Caki2 (cell line): ENCODE data around the gene GARNL3. TPM values are rescaled to one million over a fixed set of nuclear protein-coding genes. Genes with fewer than 3 reads are reported as not detected.
A peak's percentile ranks its signal among the peaks of the same experiment; 100 is the strongest.

Source experiments
- DNase-seq: peaks from one replicate; pipeline ENCODE4 v3.0.0-alpha.2; 2015; ENCODE audit warnings: low read depth
- in situ Hi-C: cut with HindIII; loops from 2 replicates; pipeline ENCODE4 v1.10.0; 2016; ENCODE audit warnings: low sequenced_read_pairs, low pct_unique_long_range_greater_than_20kb, mixed read lengths
- total RNA-seq: library from RNA; depleted of rRNA; stranded (reverse); fragments of >200 nt; shearing (Covaris generic); gene quantifications from 2 replicates; pipeline ENCODE4 v1.2.3, GENCODE V29; 2014; ENCODE audit warnings: low replicate concordance

Gene GARNL3
- total RNA-seq, 1 experiment from 2014 or later, result 2.0 TPM

DNA sequence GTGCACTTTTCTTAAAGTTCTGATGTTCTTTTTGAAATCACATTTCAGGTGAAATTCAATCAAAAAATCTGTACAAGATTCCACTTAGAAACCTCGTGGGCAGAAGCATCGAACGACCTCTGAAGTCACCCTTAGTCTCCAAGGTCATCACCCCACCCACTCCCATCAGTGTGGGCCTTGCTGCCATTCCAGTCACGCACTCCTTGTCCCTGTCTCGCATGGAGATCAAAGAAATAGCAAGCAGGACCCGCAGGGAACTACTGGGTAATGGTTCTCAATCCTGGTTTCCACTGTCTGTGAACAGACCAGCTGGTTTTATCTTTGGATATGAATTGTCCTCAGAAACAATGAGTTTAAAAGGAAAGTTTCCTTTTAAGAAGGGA is 124.3 kb downstream of the GARNL3 start:
- no peak for DNase-seq
- in situ Hi-C loops, result no loop called here

DNA sequence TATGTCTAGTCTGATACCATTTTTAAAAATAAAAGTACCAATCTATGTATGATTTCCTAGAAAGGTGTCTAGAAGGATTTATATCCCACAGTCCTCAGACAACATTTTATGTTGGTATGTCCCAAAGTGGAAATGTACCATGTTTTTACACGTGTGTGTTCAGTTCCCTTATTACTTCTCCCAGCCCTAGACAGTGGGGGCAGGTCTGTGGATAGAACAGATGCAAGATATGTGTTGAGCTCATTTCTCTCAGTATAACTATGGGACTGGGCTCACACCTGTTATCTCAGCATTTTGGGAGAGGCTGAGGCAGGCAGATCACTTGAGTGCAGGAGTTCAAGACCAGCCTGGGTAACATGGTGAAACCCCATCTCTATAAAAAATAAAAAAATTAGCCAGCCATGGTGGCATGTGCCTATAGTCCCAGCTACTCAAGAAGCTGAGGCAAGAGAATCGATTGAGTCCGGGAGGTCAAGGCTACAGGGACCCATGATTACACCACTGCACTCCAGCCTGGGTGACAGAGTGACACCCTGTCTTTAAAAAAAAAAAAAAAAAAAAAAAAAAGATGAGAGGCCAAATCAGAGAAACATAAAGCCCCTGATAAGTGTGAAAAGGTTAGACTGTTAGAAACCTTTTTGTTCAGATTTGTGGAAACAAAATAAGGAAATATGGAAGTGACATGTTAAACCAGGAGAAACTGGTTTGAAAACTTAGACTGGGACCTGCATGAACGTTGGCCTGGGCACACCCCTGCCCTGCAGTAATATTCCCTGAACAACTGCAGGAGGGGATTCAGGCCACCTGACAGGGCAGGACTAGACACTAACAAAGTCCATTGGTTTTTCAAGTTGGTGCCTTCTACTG is 125.0 kb downstream of the GARNL3 start:
- in situ Hi-C loops, result no loop called here
- DNase-seq, result no peak

DNA sequence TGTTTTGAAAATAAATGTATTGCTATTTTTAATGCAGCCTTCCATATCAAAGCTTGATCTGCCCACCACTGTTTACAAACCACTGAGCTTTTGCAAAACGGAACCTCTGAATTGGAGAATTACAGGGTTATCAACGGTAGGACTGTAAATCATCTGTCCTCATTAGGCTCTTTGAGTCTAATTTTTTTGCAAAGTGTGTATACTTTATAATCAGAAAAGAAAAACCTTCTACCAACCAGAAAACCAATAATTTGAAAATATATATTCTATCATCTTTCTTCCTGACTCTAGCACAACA is 125.6 kb downstream of the GARNL3 start:
- in situ Hi-C loops, result no loop called here
- no peak for DNase-seq

DNA sequence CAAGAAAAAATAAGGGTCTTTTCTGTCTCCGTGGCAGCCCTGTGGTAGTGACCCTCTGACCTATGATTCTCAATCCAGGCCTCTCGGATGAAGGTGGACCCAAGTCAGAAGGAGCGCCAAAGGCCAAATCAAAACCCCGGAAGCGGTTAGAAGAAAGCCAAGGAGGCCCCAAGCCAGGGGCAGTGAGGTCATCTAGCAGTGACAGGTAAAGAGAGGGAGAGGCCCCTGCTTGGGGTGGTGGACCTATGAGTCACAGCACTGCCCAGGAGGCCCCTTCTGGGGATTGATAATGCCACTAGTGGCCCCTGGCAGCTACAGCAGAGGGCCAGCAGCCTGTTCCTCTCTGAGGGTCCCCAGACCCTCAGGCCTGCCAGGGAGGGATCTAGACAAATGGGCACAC is 126.0 kb downstream of the GARNL3 start:
- in situ Hi-C loops, result no loop called here
- DNase-seq, result no peak

DNA sequence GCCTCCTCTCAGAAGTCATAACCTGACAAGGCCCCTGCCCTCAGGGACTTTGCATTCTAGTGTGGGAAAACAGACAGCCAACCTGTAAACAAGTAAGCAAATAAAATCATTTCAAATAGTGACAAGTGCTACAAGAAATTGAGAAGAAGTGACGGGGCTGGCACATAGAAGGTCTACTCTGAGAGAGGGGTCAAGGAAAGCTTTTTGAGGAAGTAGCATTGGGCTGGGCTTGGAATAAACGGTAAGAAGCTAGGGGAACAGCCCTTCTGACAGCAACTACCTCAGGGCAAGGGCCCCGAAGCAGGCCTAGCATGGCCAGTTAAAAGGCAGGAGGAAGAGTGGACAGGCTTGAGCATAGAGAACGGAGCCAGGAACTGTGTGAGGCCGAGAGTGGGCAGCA is 127.6 kb downstream of the GARNL3 start:
- no peak for DNase-seq
- in situ Hi-C loops, result no loop called here

DNA sequence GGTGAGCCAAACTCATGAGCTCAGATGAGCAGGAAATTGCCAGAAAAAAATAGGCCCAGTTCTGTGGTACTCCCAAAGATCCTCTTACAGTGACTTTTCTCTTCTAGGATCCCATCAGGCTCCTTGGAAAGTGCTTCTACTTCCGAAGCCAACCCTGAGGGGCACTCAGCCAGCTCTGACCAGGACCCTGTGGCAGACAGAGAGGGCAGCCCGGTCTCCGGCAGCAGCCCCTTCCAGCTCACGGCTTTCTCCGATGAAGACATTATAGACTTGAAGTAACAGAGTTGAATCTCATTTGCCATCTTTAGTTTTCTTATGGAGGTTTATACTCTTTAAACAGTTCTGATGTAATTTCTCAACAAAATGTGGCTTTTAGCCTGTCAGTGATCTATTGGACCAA is 128.4 kb downstream of the GARNL3 start:
- no peak for DNase-seq
- in situ Hi-C loops, result no loop called here

DNA sequence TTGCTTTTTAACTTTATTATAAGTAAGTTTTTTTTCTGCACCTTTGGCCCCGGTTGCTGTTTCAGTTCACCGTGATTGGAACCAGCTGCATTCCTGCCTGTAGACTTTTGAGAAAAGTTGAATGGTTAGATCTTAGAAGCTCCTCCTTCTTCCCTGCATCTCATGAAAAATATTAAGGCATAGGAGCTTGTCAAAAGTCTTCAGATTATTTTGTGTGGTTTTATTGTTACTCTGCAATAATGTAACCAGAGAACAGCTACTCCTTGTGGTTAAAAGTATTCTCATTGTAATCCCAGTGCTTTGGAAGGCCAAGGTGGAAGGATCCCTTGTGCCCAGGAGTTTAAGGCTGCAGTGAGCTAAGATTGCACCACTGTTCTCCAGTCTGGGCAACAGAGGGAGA is 129.1 kb downstream of the GARNL3 start:
- in situ Hi-C loops, result no loop called here
- DNase-seq, result no peak

DNA sequence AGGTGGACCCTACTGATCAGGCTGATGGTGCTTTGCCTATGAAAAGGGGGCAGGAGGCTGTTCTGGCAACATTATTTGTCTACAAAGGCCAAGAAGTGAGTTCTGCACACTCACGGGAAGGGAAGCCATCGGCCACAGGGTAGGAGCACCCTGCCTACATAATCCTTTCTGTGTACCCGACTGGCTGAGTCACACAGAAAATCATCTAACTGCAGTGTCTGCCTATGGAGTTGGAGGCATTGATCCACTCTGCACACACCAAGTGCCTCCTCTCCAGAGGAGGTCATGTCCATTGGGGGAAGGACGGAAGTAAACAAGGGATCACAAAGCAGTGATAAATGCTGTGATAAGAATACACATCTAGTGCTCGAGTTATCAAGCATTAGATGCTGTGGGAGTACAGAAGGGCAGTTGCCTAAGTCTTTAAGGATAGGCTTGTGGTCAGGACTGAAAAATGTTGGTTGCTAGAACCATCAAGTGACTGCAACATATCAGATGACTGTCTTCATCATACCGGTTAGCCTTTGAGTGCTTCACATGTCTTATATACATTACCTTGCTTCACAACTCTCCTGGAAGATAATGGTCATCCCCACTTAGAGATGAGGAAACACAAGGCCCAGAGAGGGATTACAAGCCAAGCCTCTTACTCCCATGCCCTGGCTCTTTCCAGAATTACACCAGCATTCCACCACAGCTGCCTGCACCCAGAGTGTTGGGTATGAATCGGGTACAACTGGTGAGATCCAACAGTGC is 131.1 kb downstream of the GARNL3 start:
- DNase-seq, result no peak
- in situ Hi-C loops, result no loop called here

DNA sequence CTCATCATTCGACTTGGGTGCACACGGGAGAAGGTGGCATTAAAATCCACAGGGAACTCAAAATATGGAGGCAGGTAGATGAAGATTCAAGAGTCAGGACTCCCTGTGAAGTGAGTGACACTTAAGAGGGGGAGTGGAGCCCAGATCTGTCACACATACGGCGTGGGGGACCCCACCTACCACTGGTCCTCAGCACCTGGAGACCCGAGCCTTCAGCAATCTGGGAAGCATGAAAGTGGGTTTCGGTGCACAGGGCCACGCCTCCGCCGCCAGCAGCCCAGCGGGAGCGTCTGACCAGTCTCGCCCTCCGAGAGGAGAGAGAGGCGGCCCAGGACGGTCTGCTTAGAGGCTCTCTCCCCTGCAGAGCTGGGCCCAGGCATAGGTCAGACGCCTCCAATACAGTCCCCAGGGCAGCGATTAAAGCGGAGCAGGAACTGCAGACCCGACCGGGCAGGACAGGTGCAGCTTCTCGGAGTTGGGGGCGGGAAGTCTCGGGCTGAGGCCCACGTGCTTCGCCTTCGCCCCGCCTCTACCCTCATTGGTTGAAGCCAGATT is 131.8 kb downstream of the GARNL3 start:
- in situ Hi-C loops, result no loop called here
- no peak for DNase-seq

DNA sequence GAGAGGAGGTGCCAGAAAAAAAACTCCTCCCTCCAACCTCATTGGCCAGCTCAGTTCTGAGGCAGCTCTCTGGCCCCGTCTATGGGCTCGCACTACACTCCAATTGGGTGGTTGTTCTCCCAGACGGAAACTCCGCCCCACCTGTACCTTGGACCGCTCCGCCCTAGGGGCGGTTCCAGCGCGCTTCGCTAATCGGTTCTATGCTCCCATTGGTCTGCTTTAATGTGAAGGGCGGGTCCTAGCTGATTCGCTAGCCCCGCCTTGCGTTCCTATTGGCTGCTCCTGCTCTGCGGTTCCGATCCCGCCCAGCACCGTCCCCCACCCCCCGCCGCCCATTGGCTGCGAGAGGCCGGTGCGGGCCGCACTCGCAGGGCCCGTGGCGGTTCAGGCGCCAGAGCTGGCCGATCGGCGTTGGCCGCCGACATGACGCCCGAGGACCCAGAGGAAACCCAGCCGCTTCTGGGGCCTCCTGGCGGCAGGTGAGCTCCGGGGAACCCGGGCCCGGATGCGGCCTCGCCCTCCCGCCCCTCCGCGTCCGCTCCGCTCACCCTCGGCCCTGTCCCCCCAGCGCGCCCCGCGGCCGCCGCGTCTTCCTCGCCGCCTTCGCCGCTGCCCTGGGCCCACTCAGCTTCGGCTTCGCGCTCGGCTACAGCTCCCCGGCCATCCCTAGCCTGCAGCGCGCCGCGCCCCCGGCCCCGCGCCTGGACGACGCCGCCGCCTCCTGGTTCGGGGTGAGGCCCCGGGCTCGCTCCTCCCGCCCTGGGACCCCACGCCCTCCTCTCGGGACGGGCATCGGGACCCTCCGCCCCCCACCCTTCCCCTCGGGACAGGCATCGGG is 132.5 kb downstream of the GARNL3 start, which contains the start of gene SLC2A8:
Gene SLC2A8 (plus strand): TSS at position 362 of the 838 bp plus-strand sequence. CDS start 62 bp downstream, at position 424.
- peak; percentile 99 for DNase-seq
- in situ Hi-C loops, result no loop called here

DNA sequence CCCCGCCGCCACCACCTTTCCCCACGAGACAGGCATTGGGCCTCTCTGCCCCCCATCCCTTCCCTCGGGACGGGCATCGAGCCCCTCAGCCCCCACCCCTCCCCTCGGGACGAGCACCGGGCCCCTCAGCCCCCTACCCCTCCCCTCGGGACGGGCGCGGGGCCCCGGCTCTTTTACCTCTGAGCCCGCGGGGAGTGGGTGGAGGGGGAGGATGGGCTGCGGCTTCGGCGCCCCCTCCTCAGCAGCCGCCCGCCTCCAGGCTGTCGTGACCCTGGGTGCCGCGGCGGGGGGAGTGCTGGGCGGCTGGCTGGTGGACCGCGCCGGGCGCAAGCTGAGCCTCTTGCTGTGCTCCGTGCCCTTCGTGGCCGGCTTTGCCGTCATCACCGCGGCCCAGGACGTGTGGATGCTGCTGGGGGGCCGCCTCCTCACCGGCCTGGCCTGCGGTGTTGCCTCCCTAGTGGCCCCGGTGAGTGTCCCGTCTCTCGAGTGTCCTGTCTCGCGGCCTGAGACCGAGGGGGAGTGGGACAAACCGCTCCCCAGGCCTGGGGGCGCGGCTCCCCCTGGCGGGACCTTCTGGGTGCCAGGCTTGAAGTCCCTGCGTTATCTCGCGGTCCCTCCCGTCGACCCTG is 133.2 kb downstream of the GARNL3 start:
- in situ Hi-C loops, result no loop called here
- DNase-seq, result peak; percentile 41

DNA sequence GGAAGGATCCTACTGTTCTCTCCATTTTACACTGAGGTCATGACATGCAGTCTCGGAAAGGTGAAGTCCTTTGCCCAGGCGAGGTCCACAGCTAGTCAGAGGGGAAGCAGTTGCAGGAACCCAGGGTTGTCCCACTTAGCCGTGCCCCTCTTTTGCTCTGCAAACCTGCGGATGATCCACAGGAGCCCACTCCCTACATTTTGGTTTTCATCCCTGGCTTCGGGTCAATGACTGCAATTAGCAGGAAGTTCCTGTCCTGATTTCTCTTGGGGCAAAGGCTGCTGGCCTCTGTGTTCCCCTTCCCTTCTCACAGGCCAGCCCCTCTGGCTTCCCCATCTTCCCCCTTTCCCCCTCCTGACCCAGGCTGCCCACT is 133.7 kb downstream of the GARNL3 start:
- in situ Hi-C loops, result no loop called here
- DNase-seq, result no peak

DNA sequence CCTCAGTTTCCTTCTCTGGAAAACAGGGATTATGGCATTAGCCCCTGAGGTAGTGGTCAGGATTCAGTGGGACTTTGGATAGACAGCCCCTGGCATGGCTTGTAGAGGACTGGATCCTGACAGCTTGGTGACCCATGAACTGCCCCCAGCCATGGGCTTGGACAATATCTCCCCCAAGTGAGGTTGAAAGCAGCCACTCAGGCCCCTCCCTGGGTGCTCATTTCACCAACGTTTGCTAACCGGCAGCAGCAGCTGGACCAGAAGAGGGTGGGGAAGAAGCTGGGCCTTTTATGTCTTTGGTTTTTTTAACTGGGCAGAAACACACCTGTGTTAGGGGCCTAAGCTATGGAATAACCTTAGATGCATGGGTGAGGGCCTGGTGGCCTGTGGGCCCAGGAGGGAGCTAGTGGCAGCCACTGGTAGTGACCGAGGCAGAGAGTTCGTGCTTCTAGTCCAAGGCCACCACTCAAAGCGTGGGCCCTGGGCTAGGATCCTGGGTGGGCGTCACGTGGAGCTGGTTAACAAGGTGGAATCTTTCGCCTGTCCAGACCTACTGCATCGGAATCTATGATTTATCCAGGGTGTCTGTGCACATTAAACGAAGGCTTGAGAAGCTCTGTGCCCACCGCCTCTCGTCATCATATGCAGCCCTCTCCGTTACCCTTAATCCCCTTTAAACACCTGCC is 134.3 kb downstream of the GARNL3 start:
- no peak for DNase-seq
- in situ Hi-C loops, result no loop called here

DNA sequence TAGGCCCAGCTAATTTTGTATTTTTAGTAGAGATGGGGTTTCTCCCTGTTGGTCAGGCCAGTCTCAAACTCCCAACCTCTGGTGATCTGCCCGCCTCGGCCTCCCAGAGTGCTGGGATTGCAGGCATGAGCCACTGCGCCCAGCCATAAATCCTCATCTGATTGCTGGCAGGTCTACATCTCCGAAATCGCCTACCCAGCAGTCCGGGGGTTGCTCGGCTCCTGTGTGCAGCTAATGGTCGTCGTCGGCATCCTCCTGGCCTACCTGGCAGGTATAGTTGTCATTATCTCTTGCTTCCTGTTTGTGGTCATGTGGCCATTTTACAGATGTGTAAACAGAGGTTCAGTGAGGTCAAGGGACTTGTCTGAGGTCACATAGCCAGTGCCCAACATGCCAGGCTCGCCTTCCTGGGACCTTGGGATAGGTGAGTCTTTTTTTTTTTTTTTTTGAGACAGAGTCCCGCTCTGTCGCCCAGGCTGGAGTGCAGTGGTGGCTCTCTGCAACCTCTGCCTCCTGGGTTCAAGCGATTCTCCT is 135.2 kb downstream of the GARNL3 start:
- DNase-seq, result no peak
- in situ Hi-C loops, result no loop called here

DNA sequence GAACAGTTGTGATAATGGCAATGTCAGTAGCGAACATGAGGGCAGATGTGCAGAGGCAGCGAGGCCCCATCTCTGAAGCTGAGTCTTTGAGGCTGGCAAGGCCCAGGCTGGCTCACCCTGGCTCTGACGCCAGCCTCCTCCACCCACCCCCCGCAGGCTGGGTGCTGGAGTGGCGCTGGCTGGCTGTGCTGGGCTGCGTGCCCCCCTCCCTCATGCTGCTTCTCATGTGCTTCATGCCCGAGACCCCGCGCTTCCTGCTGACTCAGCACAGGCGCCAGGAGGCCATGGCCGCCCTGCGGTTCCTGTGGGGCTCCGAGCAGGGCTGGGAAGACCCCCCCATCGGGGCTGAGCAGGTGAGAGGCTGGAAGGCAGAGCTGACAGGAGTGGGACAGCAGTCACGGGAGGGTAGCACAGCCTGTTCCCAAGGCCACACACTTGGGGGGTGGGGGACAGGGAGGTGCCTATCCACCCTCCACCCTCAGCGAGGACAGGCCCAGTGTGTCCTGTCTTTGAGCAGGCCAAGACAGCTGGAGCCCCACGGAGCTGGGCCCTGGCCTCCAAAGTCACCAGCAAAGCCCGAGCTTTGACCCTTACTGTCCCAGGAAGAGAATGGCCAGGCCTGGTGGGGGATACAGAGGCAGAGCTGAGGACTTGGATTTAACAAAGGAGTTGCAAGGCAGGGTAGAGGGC is 138.0 kb downstream of the GARNL3 start:
- no peak for DNase-seq
- in situ Hi-C loops, result no loop called here

DNA sequence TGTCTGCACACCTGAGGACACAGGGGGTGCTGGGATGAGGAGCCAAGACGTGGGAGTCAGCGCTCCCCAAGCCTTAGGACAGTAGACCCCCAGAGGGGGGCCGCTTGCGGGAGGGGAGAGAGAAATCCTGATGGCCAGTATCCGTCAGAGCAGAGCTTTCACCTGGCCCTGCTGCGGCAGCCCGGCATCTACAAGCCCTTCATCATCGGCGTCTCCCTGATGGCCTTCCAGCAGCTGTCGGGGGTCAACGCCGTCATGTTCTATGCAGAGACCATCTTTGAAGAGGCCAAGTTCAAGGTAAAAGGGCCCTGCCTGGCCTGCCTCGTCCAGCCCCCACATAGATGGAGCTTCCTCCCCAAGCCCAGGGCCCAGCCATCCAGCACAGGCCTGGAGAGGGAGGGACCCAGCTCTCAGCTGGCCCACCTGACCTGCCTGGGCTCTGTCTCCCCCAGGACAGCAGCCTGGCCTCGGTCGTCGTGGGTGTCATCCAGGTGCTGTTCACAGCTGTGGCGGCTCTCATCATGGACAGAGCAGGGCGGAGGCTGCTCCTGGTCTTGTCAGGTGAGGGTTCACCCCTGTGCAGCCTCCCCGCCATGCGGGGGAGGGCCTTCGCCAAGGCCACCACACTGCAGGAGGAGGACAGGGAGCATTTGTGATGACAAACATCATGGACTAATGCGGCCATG is 139.1 kb downstream of the GARNL3 start:
- in situ Hi-C loops, result no loop called here
- DNase-seq, result no peak
